NCI-H2029 (cell line): ENCODE results near the gene MPDU1.
"Not testable (repeated sequence)": the region's sequence is repeated elsewhere in the genome, so short reads cannot be mapped to it uniquely, and the experiment has no call there.

Experiments
- DNase-seq: peaks from one replicate; lab custom pipeline; 2025; lab: John Stamatoyannopoulos, UW

MPDU1 gene

DNA sequence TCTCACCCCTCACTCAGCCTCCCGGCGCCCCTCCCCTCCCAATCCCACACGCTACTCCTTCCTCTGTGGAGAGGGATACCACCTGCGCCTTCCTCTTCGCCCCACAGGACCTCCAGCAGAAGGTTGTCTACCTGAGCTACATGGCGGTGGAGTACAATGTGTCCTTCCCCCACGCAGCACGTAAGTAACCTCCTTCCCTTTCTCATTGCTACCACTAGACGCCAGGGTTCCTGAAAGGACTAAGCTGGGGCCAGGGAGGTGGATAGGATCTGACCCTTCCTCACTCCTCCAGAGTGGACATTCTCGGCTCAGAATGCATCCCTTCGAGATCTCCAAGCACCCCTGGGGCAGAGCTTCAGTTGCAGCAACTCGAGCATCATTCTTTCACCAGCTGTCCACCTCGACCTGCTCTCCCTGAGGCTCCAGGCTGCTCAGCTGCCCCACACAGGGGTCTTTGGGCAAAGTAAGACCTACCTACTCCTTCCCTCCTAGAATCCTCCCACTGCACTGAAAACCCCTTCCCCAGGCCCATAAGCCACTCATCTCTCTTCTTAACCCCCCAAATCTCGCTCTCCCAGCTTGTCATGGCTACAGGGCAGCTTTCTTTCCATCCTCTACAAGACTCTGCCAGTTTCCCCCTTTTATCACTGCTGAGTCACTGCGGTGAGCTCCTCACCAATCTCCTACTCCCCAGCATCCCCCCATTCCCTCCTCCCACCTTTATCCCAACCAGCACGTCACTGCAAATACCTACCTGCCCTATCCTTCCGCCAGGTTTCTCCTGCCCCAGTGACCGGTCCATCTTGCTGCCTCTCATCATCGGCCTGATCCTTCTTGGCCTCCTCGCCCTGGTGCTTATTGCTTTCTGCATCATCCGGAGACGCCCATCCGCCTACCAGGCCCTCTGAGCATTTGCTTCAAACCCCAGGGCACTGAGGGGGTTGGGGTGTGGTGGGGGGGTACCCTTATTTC, 2.8 kb upstream of the MPDU1 start:
- no peak for DNase-seq

DNA sequence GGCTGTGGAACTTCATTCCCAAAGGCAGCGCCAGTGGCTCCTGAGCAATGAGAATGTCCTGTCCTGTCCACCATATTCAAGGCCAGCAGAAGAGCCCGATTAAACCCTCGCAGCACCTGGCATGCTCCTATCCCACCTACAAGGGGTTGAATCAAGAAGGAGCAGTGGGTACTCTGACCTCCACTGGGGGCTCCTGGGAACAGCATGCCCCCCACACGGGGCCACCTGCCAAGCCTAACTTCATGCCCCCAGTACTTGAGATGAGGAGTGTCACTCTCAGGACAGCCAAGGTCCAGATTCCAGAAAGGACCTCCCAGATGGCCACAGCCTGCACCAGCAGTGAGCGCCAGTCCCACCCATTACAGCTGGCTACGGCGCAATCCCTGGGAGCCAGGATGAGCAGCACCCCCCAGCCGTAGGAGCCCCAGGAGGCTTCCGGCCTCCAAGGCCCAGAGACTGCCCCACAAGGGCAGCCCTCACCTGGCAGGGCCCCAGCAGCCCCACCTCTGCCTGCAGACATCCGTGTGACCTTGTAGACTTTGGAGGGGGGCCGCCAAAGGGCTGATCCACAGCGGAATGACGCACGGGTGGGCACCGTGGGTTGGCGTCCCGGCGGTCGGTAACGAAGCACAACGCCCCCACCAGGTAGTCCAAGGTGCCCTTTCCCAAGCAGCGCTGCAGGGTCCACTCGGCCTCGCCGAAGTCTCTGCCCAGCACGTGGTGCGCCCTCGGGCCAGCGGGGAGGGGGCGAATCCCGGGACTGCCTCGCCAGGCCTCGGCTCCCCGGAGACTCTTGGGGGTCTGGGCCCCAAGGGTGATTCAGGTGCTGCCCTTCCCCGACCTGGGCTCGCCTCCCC, 1.0 kb upstream of the MPDU1 start:
- no peak for DNase-seq

DNA sequence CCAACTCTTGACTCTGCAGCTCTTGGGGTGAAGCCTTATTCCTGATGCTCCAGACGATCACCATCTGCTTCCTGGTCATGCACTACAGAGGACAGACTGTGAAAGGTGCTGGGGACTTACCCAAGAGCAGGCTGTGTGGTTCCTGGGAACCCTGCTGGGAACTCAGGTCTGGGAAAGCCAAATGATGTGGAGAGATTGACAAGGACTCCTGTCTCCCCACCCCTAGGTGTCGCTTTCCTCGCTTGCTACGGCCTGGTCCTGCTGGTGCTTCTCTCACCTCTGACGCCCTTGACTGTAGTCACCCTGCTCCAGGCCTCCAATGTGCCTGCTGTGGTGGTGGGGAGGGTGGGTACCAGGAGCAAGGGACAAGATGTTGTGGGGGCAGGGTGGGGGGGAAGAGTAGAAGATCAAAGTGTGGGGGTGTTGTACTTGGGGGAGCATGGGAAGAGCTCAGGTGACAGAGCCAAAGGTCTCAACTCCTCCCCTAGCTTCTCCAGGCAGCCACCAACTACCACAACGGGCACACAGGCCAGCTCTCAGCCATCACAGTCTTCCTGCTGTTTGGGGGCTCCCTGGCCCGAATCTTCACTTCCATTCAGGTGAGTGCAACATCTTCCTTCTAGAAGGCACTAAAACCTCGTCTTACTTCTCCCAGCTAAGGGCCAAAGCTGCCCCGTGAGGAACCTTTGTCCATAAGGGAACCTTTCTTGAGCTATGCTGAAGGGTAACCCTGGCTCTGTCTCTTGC, 3.2 kb downstream of the MPDU1 start:
- DNase-seq: no peak

DNA sequence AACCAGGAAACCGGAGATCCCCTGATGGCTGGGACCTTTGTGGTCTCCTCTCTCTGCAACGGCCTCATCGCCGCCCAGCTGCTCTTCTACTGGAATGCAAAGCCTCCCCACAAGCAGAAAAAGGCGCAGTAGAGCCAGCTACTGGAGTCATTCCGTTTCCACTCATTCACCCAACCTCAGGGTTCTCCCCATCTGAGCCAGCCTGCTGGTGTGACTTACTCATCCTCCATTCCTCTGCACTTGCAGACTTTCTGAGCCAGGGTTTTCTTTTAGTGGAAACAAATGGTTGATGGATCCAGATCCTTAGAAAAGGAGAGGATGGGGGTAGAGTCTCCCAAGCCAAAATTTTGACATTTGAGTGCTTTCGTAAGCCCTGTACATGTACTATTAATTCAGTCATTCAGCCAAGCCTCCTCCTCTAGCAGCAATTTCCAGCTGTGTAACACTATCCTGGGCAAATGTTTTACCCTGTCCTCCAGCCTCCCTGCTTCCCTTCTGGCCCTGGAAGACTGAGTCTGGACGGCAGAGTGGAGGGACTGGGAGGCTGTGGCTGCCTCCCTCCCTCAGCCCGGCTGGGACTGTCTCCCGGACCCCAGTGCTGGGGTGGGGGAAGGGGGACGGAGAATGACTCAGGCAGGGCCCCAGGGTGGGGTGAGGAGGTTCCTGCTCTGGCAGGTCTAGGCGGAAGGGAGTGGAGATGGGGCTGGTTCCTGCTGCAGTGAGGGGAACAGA, 3.9 kb downstream of the MPDU1 start:
- no peak for DNase-seq

DNA sequence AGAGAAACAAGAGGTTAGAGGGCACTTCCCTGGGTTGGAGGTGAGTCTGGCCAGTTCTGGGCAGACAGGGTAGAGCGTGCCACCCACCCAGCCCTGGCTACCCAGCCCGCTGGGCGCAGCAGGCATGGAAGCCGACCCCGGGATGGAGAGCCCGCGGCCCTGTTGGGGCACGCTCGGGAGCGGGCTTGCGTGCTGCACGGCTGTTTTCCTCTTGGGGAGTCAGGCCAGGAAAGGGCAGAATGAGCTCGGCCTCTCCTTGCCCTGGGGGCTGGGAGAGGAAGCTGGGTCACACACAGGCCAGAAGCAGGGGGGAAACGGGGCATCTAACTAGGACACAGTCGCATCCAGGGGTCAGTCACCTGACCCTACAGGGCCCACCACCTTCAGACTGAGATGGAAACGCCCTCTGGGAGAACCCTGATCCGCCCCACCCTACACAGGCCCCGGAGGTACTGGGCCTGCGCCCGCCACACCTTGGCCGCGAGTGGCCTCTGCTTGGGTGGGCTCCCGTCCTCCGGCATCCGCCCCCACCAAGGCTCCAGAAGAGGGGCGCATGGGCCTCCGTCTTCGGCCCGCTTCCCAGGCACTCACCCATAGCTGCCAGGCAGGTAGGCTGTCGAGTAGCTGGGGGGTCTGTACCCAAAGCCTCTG, 5.0 kb downstream of the MPDU1 start:
- no peak for DNase-seq

DNA sequence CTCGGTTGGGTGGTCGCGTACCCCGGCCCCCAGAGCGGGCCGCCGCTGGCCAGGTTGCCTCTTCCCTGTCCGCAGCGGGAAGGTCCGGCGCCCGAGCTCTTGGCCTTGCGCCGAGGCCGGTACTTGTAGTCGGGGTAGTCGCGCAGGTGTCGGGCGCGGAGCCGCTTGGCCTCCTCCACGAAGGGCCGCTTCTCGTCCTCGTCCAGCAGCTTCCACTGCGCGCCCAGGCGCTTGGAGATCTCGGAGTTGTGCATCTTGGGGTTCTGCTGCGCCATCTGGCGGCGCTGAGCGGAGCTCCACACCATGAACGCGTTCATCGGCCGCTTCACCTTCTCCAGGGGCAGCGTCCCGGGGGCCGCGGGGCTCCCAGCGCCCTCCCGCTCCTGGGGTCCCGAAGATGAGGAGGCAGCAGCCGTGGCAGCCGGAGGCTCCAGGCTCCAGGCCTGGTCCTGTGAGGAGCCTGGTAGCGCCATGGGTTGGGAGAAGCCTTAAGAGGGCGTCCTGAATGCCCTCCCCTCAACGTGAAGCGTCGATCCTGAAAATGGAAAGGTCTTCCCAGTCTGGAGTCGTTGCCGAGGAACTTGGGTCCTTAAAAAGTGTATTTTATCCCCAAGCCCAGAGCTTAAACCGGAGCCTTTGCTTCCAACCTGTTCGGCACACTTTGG, 5.7 kb downstream of the MPDU1 start:
- DNase-seq: no peak

DNA sequence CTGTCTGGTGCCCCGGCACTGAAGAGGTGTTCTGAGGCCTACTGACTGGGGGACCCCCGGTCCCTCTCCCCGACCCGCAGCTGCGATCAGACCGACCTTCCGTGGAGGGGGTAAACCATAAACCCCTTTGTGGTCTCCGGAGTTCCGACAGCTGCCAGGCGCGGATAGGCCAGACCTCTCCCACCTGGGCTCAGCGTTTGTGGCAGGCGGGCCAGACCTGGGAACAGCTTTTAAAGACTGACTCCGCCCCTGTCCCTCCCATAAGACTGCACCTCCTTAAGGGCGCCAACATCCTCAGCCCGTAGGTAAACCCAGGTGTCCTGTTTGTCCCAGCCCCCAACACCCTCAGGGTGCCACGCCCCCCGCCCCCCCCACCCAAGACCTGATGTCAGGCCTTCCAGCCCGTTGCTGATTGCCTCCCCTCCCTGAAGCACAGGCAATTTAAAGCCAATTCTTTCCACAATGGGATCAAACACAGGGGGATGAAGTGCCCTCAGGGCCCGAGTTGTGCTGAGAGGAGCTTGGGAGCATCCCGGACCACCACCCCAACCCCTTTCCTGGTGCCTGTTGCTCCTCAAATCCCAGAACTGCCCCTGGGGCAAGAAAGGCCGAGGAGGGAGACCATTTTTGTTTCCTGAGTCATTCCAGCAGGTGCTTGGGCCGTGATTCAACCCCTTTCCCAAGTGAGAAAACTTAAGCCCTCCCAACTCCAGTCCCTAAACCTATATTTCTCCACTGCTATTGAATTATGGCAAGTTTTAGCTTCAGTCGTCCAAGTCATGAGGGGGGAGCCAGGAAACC, 6.4 kb downstream of the MPDU1 start, which contains the start of gene SOX15:
Gene SOX15, minus strand, starts transcription at position 204 of the 801 bp plus-strand sequence. CDS start 418 bp downstream, outside the sequence.
- DNase-seq: no peak

DNA sequence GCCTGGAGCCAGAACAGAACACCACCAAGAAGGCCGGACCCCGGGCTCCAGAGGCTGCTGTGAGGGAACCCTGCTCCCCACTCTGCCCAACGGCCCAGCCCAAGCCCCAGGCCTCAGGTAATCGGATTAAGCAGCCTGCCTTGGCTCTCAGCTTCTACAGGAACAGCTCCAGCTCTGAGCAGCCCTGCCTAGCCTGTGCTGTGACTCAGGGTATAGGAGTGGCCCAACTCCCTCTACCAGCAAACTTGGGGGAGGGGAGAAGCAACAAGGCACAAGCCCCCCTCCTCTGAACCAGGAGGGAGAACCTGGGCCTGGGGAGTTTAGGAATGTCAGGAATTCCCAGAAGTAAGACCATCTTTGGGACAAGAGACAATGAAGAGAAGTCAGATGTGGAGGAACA, 7.1 kb downstream of the MPDU1 start:
- no peak for DNase-seq

DNA sequence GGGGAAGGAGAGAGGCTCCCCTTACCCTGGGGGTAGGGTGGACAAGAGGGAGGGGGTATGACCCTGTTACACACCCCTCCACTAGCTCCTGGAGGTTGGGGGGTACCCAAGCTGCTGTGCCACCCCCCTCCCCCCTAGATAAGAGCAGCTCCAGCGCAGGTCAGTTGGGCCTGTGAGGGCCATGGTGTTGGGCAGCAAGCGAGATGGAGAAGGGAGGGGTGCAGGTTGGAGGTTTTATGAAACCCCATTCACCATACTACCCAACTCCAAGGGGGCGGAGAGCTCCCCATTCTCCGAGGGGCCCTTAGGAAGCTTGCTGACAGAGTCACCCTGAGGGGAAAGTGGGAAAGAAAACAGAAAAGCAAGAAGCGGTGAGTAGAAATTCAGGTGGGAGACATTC, 7.9 kb downstream of the MPDU1 start:
- no peak for DNase-seq

DNA sequence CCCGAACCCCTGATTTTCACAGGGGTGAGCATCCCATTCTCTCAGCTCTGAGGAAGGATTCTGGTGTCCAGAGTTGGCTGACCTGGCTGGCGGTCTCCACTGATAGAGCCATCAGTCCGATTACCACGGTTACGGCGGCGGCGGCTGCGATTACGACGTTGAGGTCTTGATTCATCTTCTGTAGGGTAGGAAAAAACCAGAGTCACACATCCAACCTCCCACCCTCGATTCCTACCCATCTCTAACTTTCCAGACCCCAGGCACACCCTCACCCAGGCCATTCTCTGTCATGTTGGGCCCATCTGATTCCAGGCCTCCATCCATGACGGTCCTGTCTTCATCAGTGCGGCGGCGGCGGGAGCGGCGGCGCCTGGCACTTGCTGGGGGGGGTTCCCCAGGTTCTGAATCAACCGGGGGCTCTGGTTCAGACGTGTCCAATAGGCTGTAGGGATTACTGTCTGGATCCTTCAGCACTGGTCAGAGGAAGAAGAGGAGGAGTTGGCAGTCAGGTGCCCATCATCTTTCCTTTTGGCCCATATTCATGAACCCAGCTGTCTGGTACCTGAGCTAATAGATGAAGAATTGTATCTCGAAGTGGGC, 8.9 kb downstream of the MPDU1 start:
- no peak for DNase-seq

DNA sequence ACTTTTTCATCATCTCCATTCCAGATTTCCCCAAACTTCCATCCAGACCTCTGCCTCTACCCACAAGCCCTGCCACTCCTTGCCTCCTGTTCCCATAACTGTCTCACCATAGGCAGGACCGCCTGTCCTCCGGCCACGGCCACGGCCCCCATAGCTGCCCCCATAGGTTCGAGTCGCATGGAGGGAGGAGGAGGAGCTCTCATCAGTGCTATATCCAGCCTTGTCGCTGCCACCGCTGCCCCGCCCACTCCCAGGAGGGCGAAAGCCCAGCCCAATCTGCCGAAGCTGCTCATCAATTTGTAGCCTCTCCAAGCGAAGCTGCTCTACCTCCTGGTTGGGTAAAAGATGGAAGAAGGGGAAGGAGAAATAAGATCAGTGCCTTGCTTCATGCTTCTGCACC, 9.6 kb downstream of the MPDU1 start:
- DNase-seq: no peak

DNA sequence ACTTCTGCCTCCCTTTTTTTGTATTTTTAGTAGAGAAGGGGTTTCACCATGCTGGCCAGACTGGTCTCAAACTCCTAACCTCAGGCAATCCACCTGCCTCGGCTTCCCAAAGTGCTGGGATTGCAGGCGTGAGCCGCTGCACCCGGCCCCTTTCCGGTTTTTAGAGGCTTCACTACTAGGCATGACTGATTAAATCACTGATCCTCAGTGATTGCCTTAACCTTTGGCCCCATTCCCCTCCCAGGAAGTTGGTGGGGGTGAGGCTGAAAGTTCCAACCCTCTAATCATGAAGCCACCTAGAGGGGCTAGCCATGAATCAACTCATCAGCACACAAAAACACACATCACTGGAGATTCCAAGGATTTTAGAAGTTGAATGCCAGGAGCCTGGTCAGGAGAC, 13.9 kb downstream of the MPDU1 start:
- not testable (repeated sequence) for DNase-seq

DNA sequence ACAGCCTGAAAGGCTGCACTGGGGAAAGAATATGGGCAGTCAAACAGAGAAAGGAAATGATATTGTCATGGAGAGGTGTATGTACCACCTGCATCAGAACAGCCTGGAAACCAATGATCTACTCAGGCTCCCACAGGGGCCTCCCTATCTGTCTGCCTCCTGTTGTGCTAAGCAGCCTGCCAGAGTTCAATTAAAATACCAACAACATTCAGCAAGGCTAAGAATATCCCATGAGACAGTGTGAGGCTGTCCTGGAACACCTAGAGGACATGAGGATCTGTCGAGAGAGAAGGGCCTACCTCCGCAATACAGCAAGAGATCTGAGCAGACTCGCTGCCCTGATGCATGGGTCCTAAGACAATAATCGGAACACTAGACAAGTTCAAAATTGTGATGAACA, 22.6 kb downstream of the MPDU1 start:
- no peak for DNase-seq

DNA sequence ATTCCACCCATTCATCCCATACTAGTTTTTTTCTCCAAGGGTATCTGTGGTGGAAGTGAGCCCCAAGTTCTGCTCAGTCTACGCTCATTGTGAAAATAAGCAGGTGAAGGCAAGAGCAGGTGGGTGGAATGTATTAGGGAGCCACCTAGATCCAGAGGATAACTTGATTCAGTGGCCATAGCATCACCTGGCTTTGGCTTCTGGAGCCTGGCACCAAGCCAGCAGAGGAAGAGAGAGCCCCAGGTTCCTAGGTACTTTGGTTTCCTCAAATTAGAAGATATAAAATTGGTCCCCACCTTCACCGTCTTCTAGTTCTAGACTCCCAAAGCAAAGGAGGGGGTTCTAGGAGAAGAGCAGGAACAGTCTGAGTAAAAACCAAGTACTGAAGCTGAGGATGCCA, 27.0 kb downstream of the MPDU1 start:
- DNase-seq: no peak

DNA sequence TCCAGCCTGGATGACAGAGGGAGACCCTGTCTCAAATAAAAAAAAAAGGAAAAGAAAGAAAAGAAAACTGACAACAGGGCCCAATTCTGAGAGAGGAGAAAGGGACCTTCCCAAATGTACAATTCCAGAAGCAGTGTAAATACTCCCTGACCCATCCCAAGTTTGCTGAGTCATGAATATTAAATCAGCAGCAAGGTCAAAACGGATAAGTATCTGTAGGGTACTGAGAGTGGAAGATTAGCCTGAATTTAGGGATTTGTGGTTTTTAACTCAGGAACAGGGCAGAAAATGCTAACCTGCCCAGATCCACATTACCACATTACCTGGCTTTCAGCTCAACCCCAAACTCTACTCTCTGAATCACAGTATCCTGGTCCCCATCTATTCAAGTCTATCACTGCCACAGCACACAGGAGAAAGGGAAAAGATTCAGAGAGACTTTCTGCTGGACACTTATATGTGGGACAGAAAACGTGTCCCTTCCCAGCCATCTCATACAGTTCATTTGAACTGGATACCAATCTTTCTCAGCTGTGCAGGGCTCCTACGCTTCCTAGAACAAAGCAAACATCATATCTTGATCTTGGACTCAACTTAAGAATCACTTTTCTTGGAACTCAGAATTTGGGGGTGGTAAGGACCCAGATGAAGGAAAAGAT, 28.1 kb downstream of the MPDU1 start:
- no peak for DNase-seq

DNA sequence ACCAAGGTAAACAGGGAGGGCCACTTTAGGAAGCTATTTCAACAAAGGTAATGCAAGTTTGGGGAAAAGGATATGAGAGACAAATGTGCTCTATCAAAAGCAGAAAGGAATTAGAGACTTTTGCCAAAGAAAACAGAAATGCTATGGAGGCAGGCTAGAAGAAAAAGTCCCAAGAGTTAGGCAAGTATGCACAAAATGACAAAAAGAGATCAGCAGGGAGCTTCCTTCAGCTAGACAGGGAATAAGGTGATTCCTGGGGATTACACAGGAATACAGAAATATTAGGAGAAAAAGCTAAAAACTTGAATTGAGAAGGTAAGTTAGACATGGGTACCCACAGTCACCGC, 28.6 kb downstream of the MPDU1 start:
- no peak for DNase-seq

DNA sequence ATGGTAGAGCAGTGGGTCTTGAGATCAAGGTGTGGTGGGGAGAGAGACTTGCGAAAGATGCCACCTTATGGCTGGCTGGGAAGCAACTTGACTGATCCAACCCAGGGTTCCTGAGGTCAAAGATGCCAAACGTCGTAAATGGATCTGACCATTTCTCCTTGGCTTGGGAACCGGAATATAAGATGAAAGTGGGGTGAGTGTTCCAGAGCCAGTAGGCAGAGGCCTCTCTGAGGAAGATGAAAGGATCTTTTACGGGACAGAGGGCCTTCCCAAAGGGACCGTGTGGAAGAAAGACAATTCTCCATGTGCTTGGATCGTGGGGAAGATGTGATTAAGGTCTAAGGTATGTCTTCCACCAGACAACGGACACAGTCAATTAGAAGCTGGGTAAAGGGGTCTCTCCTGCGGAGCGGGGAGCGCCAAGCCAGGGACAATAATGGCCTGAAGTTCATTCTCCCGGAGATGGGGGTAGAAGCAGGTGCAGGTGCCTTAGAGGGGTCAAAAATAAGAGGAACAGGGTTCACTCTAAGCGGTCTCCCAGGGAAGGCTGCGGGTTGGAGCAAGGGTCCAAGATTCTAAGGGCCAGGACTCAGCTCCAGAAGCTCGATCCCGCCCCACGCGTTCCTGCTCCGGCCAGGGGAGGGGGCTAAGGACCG, 30.2 kb downstream of the MPDU1 start:
- no peak for DNase-seq
